Brain microvascular endothelial cell (primary cell): ENCODE data around the gene ZNF407.

Source experiments
- DNase-seq: peaks from one replicate; pipeline ENCODE4 v3.0.0-alpha.2; 2020
- H3K27ac ChIP-seq: fragments of 250-450 bp; sonication (Bioruptor Pico); 2 replicates; pipeline ENCODE4 v1.5.1; 2020; ENCODE audit warnings: mild to moderate bottlenecking, moderate library complexity
- H3K27me3 ChIP-seq: fragments of 250-450 bp; sonication (Bioruptor Pico); replicated peaks from 2 replicates; pipeline ENCODE4 v1.5.1; 2020; ENCODE audit warnings: mild to moderate bottlenecking
- H3K36me3 ChIP-seq: fragments of 250-450 bp; sonication (Bioruptor Pico); replicated peaks from 2 replicates; pipeline ENCODE4 v1.5.1; 2020; ENCODE audit warnings: mild to moderate bottlenecking
- H3K4me3 ChIP-seq: 2 replicates; pipeline ENCODE4 v1.5.1; 2011; ENCODE audit warnings: low read depth, mild to moderate bottlenecking, control low read depth, low read length, moderate library complexity
- in situ Hi-C: cut with HindIII; loops from 2 replicates; pipeline ENCODE4 v1.10.0; 2017; ENCODE audit warnings: low sequenced_read_pairs, low pct_ligation_motif_present
- TF ChIP-seq, protein P1 (sequence below): IDR thresholded peaks from 2 replicates; pipeline ENCODE4 v1.5.1; 2011; ENCODE audit warnings: low read depth, mild to moderate bottlenecking, moderate library complexity, low read length, control low read depth, inconsistent platforms; ENCODE audit errors: missing control alignments

Gene ZNF407

DNA sequence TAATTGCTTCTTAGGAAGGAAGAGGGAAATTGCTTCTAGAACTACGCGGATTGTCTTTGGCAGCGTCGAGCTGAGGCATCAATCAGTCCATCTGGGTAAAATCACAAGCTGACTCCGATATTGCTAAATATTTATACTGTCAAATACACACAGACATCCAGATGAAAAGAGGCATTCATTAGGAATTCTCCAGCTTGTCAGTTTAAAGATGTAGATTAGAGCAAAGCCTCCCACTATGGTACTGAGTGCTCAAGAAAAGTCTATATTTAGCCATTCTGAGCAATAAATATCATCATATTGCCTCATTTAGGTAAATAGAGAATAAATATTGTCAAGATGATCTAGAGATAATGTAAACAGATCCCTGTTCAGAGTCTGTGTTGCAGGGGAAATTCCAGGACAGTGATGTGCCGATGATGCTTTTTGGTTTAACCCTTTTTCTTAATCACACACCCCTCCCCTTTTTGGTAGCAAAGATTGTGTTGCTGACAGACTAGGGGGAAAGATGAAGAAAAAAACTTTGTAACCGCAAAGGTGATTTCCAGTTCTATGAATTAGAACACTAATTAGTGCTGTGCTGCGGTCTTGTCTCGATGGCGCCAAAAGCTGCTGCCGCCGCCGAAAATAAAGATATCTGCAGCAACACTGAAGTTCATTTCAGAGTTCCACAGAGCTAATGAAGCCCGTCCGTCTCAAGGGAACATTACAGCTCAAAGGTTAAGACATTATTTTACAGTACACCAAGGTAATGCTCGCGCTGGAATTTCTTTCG is 439.4 kb downstream of the ZNF407 start:
- Histone ChIP-seq H3K36me3 (no peaks in the 10 kb centered on the region), H3K27me3 (no peaks in the 10 kb centered on the region), H3K4me3 (no peak overlapping the region), H3K27ac (no peak overlapping the region)
- no peak for DNase-seq
- TF ChIP-seq, protein P1, sequence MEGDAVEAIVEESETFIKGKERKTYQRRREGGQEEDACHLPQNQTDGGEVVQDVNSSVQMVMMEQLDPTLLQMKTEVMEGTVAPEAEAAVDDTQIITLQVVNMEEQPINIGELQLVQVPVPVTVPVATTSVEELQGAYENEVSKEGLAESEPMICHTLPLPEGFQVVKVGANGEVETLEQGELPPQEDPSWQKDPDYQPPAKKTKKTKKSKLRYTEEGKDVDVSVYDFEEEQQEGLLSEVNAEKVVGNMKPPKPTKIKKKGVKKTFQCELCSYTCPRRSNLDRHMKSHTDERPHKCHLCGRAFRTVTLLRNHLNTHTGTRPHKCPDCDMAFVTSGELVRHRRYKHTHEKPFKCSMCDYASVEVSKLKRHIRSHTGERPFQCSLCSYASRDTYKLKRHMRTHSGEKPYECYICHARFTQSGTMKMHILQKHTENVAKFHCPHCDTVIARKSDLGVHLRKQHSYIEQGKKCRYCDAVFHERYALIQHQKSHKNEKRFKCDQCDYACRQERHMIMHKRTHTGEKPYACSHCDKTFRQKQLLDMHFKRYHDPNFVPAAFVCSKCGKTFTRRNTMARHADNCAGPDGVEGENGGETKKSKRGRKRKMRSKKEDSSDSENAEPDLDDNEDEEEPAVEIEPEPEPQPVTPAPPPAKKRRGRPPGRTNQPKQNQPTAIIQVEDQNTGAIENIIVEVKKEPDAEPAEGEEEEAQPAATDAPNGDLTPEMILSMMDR: no peak
- in situ Hi-C loops: no loop called here

DNA sequence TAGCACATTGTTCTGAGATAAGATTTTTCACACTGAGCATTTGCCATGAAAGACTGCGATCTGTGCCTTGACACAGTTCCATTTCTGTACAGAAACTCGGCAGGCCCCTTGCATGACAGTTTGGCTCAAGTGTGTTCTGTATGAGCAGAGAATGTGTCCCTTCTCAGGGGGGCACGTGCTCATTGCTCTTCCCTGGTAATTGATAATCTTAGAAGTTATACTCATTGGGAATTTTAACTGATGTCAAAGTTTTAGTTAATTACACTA is 440.0 kb downstream of the ZNF407 start:
- Histone ChIP-seq H3K4me3 (no peak overlapping the region), H3K27me3 (no peaks in the 10 kb centered on the region), H3K36me3 (no peaks in the 10 kb centered on the region), H3K27ac (no peak overlapping the region)
- TF ChIP-seq, protein P1: no peak
- in situ Hi-C loops: no loop called here
- no peak for DNase-seq

DNA sequence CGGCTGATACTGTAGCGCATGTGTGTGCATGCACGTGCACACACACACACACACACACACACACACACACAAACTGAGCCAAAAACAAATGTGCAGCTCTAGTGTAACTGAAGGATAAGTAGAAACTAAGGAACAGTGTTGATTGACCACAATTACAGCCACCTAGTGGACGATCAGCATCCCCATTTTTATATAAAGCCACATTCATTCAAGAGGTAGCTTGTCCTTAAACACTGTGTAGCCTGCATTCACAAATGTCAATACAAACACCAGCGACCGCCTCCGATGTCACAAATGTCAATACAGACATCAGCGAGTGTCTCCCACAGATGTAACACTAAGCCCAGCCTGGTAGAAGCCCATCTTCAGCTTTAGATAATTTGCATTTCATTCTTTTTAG is 443.9 kb downstream of the ZNF407 start:
- no peaks in the 10 kb centered on the region for H3K36me3 ChIP-seq
- in situ Hi-C loops: no loop called here
- no peak overlapping the region for H3K4me3 ChIP-seq
- H3K27me3 ChIP-seq: no peaks in the 10 kb centered on the region
- no peak overlapping the region for H3K27ac ChIP-seq
- peak; percentile 17 for DNase-seq
- TF ChIP-seq, protein P1: peak; percentile 68

DNA sequence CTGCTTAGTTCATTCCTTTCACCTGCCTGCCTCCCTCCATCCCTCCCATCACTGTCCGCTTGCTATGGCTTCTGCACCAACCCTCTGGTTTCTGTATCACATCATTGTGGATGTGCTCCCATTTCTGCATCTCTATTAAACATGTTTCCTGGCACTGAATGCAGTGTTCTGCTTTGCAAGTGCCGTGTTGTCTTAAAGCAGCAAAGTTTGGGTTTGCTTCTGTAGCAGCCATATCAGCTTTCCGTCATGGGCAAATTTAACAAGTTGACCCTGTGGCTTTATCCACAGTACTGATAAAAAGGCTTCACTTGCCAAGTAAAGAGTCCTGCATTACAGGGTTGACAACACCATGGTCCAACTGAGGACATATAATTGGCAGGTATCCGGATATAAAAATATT is 445.8 kb downstream of the ZNF407 start:
- DNase-seq: no peak
- Histone ChIP-seq H3K36me3 (no peaks in the 10 kb centered on the region), H3K27ac (no peak overlapping the region), H3K27me3 (no peaks in the 10 kb centered on the region), H3K4me3 (no peak overlapping the region)
- in situ Hi-C loops: no loop called here
- TF ChIP-seq, protein P1: no peak

DNA sequence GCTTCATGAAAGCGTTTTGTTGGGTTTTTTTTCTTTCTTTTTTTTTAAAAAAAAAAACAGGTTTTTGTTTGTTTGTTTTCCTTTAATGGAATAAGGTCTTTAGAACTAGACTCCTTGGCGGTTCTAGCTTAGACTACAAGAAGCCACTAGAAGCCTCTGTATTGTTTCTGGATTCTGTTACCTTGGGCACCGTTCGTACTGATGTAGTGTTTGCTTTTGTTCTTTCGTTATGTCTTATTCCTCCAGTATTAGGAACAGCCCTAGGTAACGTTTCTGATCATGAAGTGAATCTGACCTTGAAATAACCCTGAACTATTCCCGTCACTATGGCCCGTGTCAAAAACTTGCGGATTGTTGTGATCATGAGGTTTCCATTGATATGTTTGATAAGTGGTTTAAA is 446.6 kb downstream of the ZNF407 start:
- TF ChIP-seq, protein P1: no peak
- no peaks in the 10 kb centered on the region for H3K36me3 ChIP-seq
- in situ Hi-C loops: no loop called here
- no peaks in the 10 kb centered on the region for H3K27me3 ChIP-seq
- DNase-seq: no peak
- no peak overlapping the region for H3K4me3 ChIP-seq
- no peak overlapping the region for H3K27ac ChIP-seq

DNA sequence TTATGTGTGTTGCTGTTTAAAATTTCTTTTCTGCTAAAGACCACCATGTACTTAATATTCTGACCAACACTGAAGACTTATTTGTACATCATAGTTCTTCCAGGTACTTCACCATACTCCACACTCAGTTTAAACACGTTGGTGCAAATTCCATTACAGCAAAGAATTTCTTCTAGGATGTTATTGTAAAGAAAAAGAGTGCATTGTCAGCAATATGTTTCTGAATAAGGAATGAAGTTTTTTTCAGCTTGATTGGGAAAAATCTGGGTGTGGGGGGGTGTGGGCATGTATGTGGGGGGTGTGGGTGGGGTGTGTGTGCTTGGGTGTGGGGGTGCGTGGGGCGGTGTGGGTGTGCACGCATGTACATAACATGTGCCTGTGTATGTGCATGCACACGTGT is 447.1 kb downstream of the ZNF407 start:
- no peak for DNase-seq
- in situ Hi-C loops: no loop called here
- H3K4me3 ChIP-seq: no peak overlapping the region

More for the DNA sequence above, 447.1 kb downstream of the ZNF407 start:
- TF ChIP-seq, protein P1: no peak
- H3K27ac ChIP-seq: no peak overlapping the region
- no peaks in the 10 kb centered on the region for H3K36me3 ChIP-seq
- no peaks in the 10 kb centered on the region for H3K27me3 ChIP-seq
